UCSD-AML1 (cell line): Measurements from ENCODE around the gene KEL.

ENCODE experiments used
- DNase-seq: peaks from one replicate; lab custom pipeline; 2025; ENCODE audit not compliant: unreplicated experiment; lab: John Stamatoyannopoulos, UW

The KEL gene

GRCh38 chr7:142963993-142964392 lies 1.8 kb upstream of the KEL start:
- no peak for DNase-seq

DNA sequence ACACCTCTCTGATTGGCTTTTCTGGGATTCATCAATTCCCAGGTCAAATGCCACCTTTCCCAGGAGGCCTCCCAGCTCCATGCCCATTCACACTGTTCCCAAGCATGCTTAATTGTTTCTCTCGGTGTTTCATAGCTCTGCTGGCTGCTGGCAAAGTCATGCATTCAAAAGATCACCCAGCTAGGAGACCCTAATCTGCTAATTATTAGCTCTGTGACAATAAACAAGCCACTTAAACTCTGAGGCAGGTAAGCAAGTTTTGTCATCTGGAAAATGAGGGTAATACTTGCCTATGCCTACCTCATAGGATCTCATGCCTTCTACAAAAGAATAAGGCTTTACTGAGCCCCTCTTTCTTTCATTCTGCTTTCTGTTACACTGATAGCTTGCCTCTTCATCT lies 828 bp upstream of the KEL start:
- no peak for DNase-seq

- DNase-seq: no peak
Measured at GRCh38 chr7:142961595-142961972, 579 bp downstream of the KEL start.

- no peak for DNase-seq
Measured at GRCh38 chr7:142960955-142961512, 1.1 kb downstream of the KEL start.

- DNase-seq: no peak
Measured at GRCh38 chr7:142959202-142959601, 3.0 kb downstream of the KEL start.

DNA sequence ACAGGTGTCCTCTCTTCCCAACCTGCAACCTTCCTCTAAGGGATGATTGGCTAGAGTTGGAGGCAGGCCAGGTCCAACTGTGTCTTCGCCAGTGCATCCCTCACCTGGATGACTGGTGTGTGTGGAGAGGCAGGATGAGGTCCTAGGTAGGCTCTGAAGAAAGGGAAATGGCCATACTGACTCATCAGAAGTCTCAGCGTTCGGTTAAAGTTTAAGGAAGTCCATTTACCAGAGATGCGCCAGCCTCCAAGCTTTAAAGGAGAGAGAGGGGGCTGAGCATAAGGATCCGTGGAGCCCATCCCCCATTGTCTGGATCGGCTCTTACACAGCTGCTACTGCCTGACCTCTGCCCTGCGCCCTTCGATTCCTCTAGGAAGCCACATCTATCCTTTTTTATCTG lies 4.4 kb downstream of the KEL start:
- no peak for DNase-seq

GRCh38 chr7:142956951-142957623 lies 5.1 kb downstream of the KEL start:
- DNase-seq: no peak

DNA sequence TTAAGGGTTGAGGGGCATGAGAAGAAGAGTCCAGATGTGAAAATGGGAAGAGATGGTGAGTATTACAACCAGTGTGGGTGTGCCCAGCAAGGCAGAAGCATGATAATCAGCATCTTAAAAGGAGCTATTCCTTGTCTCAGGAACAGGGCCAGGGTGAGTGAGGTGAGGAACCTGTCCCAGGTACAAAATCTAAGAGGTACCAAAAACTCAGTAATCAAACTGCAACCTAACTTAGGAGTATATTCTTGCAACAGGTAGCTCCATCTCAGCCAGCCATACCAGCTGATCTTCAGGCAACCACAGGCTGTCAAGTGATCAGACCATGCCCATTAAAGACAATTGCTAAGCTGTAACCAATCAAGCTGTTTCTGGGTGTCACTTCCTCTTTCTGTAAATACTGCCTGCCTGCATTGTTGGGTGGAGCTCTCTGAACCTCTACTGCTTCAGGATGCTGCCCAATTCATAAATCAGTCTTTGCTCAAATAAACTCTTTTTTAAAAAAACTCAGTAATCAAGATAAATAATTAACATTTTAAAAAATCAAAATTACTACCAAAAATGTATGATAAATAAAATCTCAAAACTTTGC lies 7.4 kb downstream of the KEL start:
- DNase-seq: no peak

DNA sequence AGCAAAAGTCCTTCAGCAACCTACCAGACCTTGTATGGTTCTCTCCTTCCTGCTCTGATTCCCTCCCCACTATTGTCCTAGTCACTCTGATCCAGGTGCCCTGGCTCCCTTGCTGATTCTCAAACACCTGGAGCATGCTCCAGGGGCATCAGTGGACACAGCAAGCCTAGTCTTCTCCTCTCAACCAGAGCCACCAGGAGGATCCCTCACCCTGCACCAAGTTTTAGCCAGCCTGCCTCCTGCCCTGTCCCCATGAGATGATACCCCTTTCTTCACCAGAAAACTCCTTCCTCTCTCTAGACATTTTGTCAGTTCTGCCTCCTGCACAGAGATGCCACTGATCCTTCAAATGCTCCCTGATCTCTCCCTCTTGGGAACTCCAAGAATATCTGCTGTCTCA lies 11.9 kb downstream of the KEL start:
- DNase-seq: no peak

GRCh38 chr7:142948603-142949002 lies 13.6 kb downstream of the KEL start:
- no peak for DNase-seq

GRCh38 chr7:142945001-142945400 lies 17.2 kb downstream of the KEL start:
- no peak for DNase-seq

DNA sequence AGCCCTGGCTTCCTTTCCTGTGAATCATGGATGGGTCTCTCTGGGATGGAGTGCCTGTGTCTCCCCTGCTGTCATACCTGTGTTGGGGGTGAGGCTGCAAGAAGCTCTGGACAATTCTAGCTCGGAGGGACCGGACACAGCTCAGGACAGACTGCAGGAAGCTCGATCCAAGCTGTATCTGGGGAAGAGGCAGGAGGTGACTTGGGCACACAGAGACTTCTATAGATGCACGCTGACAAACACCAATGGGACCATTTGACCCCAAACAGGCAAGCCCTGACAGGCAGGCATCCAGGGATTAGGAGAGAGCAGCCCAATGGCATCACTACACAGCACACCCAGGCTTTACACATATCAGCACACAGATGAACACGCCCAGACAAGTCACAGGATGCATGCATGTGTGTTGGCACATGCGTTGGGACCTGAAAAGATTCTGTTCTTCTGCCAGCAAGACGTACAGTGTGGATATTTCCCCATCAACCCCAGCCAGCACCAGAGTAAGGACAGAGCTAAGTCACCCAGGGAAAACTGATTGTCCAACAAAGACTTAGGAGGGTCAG lies 18.4 kb downstream of the KEL start:
- no peak for DNase-seq

GRCh38 chr7:142942746-142943145 lies 19.4 kb downstream of the KEL start:
- DNase-seq: no peak

DNA sequence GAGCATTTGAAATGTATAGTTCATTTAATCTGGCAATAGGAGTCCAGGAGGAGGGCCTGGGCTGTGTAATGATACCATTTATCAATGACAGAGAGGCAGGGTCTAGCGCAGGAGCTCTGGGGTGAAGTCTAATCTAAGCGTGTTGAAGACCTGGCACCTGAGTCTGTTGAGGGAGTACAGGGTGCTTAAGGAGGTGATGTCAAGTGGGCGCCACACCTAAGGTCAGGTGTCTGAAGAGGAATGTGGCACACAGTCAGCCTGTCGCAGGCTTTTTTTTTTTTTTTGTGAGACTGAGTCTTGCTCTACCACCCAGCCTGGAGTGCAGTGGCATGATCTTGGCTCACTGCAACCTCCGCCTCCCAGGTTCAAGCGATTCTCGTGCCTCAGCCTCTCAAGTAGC lies 20.6 kb downstream of the KEL start:
- no peak for DNase-seq

DNA sequence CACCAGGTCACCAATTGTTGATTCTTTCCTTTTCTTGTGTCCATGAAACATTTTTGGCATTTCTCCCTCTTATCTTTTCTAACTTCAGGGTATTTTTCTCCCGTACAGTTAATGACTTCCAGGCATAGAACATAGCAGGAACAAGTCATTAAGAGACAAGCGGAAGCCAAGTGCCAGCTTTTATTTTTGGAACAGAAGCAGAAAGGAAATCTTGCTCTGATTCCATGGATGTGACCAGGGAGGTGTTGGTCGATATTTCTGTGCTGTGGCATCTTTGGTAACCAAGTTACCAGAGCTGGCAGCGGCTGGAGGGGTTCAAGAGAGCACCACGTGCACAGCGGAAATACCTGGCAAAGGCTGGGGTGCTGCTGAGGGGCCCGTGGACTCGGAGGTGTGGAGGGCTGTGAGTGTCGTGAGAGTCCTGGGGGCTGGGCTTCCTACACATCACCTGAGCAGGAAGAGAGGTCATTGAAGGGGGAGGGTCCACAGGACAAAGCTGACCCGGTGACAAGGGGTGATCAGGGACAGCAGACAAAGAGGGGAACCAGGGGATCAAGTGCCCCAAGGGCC lies 21.1 kb downstream of the KEL start:
- no peak for DNase-seq

GRCh38 chr7:142939226-142939910 lies 22.8 kb downstream of the KEL start, which contains the start of gene LLCFC1:
TSS of gene LLCFC1 (plus strand) at chr7:142939484. CDS start at chr7:142939622, 138 bp downstream.
- no peak for DNase-seq

- no peak for DNase-seq
Measured at GRCh38 chr7:142938611-142939010, 23.6 kb downstream of the KEL start.

DNA sequence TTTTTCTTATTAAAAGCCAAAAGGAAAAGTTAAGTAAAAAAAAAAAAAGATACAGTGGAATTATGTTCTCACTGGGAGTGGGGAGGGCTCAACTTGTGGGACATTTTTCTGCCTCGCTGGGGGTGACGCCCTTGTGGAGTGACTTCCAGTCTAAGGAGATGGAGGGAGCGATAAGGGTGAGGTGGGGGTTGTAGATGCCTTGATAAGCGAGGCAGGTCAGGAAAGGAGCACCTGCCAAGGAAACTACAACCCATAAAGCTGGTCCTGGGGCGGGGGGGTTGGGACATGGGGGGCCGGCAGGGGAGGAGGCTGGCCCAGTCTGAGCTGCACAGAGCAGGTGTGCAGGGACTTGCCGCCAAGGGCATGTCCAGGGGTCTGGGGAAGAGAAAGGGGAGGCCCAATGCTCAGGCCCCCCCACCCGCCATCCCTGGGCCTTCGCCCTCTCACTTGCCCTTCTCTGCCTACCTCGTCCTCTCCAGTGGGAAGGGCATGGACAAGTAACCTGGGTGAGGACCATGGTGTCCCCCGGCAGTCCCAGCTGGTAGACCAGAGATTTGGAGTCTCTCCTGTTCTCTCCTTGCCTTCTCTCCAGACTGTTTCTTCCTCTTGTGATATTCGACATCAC lies 26.1 kb downstream of the KEL start:
- DNase-seq: no peak

- no peak for DNase-seq
Measured at GRCh38 chr7:142934056-142934455, 28.1 kb downstream of the KEL start.

GRCh38 chr7:142933624-142934023 lies 28.5 kb downstream of the KEL start, which contains the start of gene TRPV5:
TSS of gene TRPV5 (minus strand) at chr7:142933746. CDS start at chr7:142933459, 287 bp downstream.
- DNase-seq: no peak

DNA sequence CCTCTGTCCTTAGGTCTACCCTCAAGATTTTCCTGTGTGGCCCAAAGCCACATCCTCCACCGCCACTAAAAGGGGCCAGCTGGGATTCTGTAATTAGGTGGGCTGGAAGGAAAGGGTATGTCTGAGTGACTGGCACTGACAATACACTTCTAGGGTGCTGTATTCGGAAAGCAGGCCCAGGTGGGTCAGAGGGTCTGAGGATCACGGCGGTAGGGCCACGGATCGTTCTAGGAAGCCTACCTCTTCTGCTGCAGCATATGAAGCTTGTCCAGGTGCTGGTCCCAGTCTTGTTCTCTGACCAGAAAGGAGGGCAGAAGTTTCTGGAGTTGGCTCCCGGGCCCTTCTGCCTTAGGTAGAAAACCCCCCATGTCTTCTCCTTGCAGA lies 29.1 kb downstream of the KEL start:
- no peak for DNase-seq
